Measurements from ENCODE around the gene ANAPC5. TPM values are rescaled to one million over a fixed set of nuclear protein-coding genes. Genes with fewer than 3 reads are reported as not detected.
"Not testable (repeated sequence)": the region's sequence is repeated elsewhere in the genome, so short reads cannot be mapped to it uniquely, and the experiment has no call there.

ANAPC5 gene
- total RNA-seq, 1 donor from 2014 or later, result 144 TPM

DNA sequence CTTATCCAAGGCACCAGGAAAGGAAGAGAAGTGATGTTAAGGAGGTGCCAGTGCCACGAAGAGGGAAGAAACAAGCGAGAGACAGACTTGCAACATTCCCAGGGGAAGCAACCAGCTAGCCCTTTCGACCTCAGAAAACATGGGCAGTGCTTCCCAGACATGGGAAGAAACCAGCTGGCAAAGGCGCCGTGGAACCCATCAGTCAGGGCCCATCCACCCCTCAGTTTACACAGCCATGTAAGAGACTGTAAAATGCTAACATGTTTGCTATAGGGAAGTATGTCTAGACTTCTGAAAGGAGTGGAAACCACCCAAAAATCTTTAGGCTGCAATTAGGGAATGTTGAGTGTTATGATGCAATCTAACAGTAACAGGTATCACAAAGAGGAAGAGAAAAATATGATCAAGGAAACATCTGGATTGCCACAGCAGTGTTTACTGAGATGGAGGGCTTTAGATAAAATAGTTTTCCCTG is 26.3 kb downstream of the ANAPC5 start:
- Mint-ChIP-seq H3K4me3 (no peak overlapping the region), H3K36me3 (ENCODE audit: low read depth) (peaks cover 41% of the 10 kb centered on the region), H3K27ac (no peak overlapping the region), H3K4me1 (ENCODE audit: low read depth) (peaks cover 5% of the 10 kb centered on the region), H3K27me3 (ENCODE audit: insufficient read depth) (no peaks in the 10 kb centered on the region), H3K9me3 (no peaks in the 10 kb centered on the region)
- intact Hi-C loops (cut with micrococcal nuclease), result no loop called here
- DNase-seq (ENCODE audit: low spot score), result no peak

DNA sequence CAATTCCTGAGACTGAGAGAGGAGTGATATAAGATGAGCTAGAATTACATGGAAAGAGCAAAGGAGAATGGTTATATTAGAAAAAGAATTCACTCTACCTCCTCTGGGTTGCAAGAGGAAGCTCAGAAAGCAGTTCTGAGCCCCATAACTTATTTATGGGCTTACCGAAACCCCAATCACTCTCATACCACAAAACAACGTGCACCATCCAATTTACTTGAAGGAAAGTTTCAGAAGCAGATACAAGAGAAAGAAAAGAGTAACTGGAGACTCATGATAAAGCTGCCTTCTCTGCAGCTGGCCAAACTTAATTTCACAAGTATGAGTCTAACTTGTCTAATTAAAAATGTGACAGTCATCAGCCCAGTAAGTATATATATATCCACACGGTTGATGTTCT is 28.3 kb downstream of the ANAPC5 start:
- Mint-ChIP-seq H3K9me3 (no peaks in the 10 kb centered on the region), H3K27ac (no peak overlapping the region), H3K36me3 (ENCODE audit: low read depth) (peaks cover 39% of the 10 kb centered on the region), H3K27me3 (ENCODE audit: insufficient read depth) (no peaks in the 10 kb centered on the region), H3K4me3 (no peak overlapping the region), H3K4me1 (ENCODE audit: low read depth) (peaks cover 5% of the 10 kb centered on the region)
- DNase-seq (ENCODE audit: low spot score), result no peak
- intact Hi-C loops (cut with micrococcal nuclease), result no loop called here

DNA sequence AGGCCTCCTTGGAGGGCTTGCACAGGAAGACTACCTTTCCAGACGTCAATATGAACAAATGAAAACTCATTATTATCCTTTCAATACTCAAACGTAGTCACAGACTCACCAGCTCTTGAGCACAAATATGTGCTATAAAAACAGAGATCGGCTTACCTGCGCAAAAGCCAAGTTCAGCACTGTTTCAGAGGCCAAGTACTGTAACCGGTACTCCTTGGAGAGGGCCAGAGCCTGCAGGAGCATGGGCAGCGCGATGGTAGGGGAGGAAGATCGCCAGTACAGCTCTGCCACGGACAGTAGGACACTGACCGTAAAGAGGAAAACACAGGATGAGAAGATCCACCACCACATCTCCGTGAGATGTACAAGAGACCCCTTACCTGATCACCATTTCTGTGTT is 34.1 kb downstream of the ANAPC5 start:
- Mint-ChIP-seq H3K27me3 (ENCODE audit: insufficient read depth) (no peaks in the 10 kb centered on the region), H3K4me3 (no peak overlapping the region), H3K27ac (no peak overlapping the region), H3K4me1 (ENCODE audit: low read depth) (peaks cover 27% of the 10 kb centered on the region), H3K36me3 (ENCODE audit: low read depth) (peaks cover 43% of the 10 kb centered on the region), H3K9me3 (no peaks in the 10 kb centered on the region)
- intact Hi-C loops (cut with micrococcal nuclease), result no loop called here
- no peak for DNase-seq (ENCODE audit: low spot score)

DNA sequence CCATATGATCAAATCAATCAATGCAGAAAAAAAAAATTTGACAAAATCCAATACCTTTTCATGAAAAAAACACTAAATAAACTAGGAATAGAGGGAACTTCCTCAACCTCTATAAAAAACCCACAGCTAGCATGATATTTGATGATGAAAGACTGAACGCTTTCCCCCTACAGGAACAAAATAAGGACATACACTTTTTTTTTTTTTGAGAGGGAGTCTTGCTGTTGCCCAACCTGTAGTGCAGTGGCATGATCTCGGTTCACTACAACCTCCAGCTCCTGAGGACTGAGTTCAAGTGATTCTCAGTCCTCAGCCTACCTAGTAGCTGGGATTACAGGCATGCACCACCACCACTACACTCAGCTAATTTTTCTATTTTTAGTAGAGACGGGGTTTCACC is 37.8 kb downstream of the ANAPC5 start:
- DNase-seq (ENCODE audit: low spot score), result no peak
- intact Hi-C loops (cut with micrococcal nuclease), result no loop called here
- no peaks in the 10 kb centered on the region for H3K27me3 Mint-ChIP-seq (ENCODE audit: insufficient read depth)
- H3K36me3 Mint-ChIP-seq (ENCODE audit: low read depth), result peaks cover 52% of the 10 kb centered on the region
- no peak overlapping the region for H3K4me3 Mint-ChIP-seq
- no peak overlapping the region for H3K27ac Mint-ChIP-seq
- no peaks in the 10 kb centered on the region for H3K9me3 Mint-ChIP-seq
- H3K4me1 Mint-ChIP-seq (ENCODE audit: low read depth), result peaks cover 29% of the 10 kb centered on the region

DNA sequence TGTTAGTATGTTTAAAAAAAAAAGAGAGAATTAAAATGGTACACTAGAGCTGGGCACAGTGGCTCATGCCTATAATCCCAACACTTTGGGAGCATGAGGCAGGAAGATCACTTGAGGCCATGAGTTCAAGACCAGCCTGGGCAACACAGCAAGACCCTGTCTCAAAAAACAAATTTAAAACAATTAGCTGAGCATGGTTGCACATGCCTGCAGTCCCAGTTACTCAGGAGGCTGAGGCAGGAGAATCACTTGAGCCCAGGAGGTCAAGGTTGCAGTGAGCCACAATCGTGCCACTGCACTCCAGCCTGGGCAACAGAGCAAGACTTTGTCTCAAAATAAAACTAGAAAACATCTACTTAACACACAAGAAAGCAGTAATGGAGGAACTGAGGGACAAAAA is 42.0 kb downstream of the ANAPC5 start:
- H3K27me3 Mint-ChIP-seq (ENCODE audit: insufficient read depth); H3K4me3 Mint-ChIP-seq; DNase-seq (ENCODE audit: low spot score); H3K9me3 Mint-ChIP-seq; H3K27ac Mint-ChIP-seq; intact Hi-C loops (cut with micrococcal nuclease): not testable (repeated sequence)
- Mint-ChIP-seq H3K4me1 (ENCODE audit: low read depth) (peaks cover 19% of the 10 kb centered on the region), H3K36me3 (ENCODE audit: low read depth) (peaks cover 36% of the 10 kb centered on the region)

DNA sequence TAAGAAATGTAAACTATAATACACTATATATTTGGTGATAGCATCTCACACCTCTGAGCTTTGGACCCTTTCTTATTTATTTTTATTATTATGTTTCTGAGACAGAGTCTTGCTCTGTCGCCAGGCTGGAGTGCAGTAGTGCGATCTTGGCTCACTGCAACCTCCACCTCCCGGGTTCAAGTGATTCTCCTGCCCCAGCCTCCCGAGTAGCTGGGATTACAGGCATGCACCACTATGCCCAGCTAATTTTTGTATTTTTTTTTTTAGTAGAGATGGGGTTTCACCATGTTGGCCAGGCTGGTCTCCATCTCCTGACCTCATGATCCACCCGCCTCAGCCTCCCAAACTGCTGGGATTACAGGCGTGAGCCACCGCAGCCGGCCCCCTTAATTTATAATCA is 44.8 kb downstream of the ANAPC5 start:
- H3K27ac Mint-ChIP-seq, H3K9me3 Mint-ChIP-seq: not testable (repeated sequence)

DNA sequence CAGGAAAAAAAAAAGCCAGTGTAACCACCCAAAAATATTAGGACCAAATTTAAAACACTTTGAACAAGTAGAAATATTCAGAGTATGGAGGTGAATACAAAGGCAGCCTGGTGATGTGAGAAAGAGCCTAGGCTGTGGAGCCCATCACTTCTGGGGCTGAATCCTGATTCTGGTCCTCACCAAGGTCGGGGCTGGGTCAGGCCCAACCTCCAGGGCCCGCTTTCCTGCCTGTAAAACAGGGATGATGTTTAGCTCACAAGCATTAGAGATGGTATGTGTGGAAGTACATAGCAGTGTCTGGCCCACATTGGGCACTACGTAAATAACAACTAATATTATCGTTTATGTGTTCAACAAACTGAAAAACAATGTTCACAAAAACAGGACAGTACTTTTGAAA is 47.9 kb downstream of the ANAPC5 start:
- Mint-ChIP-seq H3K9me3 (no peaks in the 10 kb centered on the region), H3K4me3 (no peak overlapping the region), H3K4me1 (ENCODE audit: low read depth) (peaks cover 9% of the 10 kb centered on the region), H3K36me3 (ENCODE audit: low read depth) (peaks cover 6% of the 10 kb centered on the region), H3K27me3 (ENCODE audit: insufficient read depth) (no peaks in the 10 kb centered on the region), H3K27ac (no peak overlapping the region)
- no peak for DNase-seq (ENCODE audit: low spot score)
- intact Hi-C loops (cut with micrococcal nuclease), result no loop called here

More for the DNA sequence above, 44.8 kb downstream of the ANAPC5 start:
- H3K4me1 Mint-ChIP-seq (ENCODE audit: low read depth); intact Hi-C loops (cut with micrococcal nuclease); H3K4me3 Mint-ChIP-seq; H3K27me3 Mint-ChIP-seq (ENCODE audit: insufficient read depth); DNase-seq (ENCODE audit: low spot score): not testable (repeated sequence)
- peaks cover 19% of the 10 kb centered on the region for H3K36me3 Mint-ChIP-seq (ENCODE audit: low read depth)

DNA sequence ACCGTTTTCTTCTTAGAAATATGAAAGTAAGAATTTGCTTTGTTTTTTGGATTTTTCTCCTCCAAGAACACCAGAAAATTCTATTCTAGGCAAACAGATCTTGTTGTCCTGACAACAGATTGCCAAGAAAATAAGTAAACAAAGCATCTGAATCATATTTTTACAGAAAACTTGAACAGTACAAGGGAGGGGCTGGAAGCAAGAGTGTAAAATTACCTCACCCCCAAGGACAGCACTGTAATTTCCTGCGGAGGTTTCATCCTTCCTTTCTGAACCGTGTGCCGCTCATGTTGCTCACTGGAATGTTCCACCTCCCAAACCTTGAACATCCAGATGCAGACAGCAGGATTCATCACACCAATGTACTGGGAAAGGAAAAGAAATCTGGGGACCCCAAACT is 50.3 kb downstream of the ANAPC5 start:
- Mint-ChIP-seq H3K27ac (no peak overlapping the region), H3K9me3 (no peaks in the 10 kb centered on the region), H3K27me3 (ENCODE audit: insufficient read depth) (no peaks in the 10 kb centered on the region), H3K4me3 (no peak overlapping the region), H3K4me1 (ENCODE audit: low read depth) (peaks cover 14% of the 10 kb centered on the region), H3K36me3 (ENCODE audit: low read depth) (no peaks in the 10 kb centered on the region)
- intact Hi-C loops (cut with micrococcal nuclease), result no loop called here
- no peak for DNase-seq (ENCODE audit: low spot score)

DNA sequence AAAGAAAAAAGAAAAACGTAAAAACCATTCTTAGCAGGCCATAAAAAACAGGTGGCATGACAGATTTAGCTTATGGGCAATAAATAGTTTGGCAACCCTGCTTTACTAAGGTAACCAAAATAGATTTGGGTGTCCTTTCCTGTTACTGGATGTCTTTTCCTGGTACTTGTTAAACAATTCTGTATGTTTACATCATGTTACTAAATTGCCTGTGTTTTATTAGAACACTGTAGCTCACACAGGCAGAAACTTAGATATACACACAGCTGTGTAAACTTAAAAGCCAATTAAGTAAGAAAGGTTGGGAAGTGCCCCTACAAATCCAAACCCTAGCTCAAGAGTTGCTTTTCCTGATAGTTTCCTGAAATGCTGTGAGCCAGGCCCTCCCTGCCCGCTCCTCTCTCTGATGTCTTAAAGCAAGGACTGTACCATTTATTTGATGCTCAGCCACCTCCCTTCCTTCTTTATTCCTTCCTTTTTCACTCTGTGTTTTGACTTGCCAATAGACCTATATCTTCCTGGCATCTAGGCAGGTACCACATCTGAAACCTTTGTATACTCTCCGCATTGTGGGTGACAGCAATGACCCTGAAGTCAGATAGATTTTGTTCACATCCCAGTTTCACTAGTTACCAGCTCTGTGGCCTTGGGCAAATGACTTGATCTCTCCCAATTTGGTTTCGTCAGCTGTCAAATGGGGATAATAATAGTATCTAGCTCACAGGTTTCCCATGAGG is 52.0 kb downstream of the ANAPC5 start:
- Mint-ChIP-seq H3K36me3 (ENCODE audit: low read depth) (no peaks in the 10 kb centered on the region), H3K27me3 (ENCODE audit: insufficient read depth) (no peaks in the 10 kb centered on the region), H3K4me3 (no peak overlapping the region), H3K27ac (no peak overlapping the region), H3K9me3 (no peaks in the 10 kb centered on the region), H3K4me1 (ENCODE audit: low read depth) (peaks cover 18% of the 10 kb centered on the region)
- no peak for DNase-seq (ENCODE audit: low spot score)
- intact Hi-C loops (cut with micrococcal nuclease), result no loop called here

DNA sequence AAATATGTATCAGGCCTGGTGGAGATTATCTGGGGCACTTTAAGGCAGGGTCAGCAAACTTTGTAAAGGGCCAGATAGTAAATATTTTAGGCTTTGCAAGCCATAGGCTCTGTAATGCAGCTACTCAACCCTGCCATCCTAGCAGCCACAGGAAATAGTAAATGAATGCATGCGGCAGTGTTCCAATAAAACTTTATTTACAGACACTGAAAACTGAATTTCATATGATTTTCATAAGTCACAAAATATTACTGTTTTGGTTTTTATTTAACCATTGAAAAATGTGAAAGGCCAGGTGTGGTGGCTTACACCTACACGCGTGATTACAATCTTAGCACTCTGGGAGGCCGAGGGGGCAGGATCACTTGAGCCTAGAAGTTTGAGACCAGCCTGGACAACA is 52.5 kb downstream of the ANAPC5 start:
- Mint-ChIP-seq H3K4me3 (no peak overlapping the region), H3K4me1 (ENCODE audit: low read depth) (peaks cover 22% of the 10 kb centered on the region), H3K27me3 (ENCODE audit: insufficient read depth) (no peaks in the 10 kb centered on the region), H3K36me3 (ENCODE audit: low read depth) (no peaks in the 10 kb centered on the region), H3K27ac (no peak overlapping the region), H3K9me3 (no peaks in the 10 kb centered on the region)
- intact Hi-C loops (cut with micrococcal nuclease), result loop anchor here (5.0 kb wide), 4 partner anchors 57 to 717 kb away; partner anchors contain the start of genes ORAI1 and POP5
- DNase-seq (ENCODE audit: low spot score), result no peak

DNA sequence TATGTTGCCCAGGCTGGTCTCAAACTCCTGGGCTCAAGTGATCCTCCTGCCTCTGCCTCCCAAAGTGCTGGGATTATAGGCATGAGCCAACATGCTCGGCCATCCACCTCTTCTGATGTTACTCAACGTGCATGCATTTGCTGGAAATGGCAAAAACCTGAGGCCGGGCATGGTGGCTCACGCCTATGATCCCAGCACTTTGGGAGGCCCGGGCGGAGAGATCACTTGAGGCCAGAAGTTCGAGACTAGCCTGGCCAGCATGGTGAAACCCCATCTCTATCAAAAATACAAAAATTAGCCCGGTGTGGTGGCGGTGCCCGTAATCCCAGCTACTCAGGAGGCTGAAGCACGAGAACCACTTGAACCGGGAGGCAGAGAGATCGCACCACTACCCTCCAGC is 53.8 kb downstream of the ANAPC5 start:
- H3K4me1 Mint-ChIP-seq (ENCODE audit: low read depth), result peaks cover 26% of the 10 kb centered on the region
- intact Hi-C loops (cut with micrococcal nuclease), result loop anchor here (5.0 kb wide), 4 partner anchors 56 to 716 kb away; partner anchors contain the start of genes ORAI1 and POP5
- H3K36me3 Mint-ChIP-seq (ENCODE audit: low read depth); H3K27me3 Mint-ChIP-seq (ENCODE audit: insufficient read depth); H3K9me3 Mint-ChIP-seq; H3K27ac Mint-ChIP-seq; DNase-seq (ENCODE audit: low spot score): not testable (repeated sequence)
- peak overlapping the region; percentile 79 for H3K4me3 Mint-ChIP-seq

DNA sequence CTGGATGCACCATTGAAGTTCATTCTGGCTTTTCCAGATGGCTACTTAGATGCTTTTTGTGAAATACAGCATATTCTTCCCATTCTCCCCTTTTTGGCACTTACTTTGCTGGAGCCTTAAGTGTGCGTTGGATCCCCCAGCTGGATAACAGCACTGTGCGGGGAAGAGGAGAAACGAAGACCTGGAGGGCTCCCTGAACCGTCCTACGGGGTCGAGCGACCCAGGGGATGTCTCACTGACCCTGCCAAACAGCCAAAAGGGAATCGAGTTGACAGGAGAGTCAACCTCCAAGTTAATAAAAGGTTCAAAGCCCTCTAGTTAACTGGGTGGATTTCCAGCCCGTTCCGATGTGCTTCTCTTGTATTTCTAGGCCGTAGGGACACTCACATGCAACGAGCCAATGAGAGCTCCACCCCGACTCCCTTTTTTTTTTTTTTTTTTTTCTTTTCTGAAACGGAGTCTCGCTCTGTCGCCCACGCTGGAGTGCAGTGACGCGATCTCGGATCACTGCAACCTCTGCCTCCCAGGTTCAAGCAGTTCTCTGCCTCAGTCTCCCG is 54.7 kb downstream of the ANAPC5 start:
- Mint-ChIP-seq H3K27ac (peak overlapping the region; percentile 88), H3K4me3 (peak overlapping the region; percentile 79), H3K36me3 (ENCODE audit: low read depth) (no peaks in the 10 kb centered on the region), H3K27me3 (ENCODE audit: insufficient read depth) (no peaks in the 10 kb centered on the region), H3K9me3 (no peaks in the 10 kb centered on the region), H3K4me1 (ENCODE audit: low read depth) (peaks cover 31% of the 10 kb centered on the region)
- intact Hi-C loops (cut with micrococcal nuclease), result loop anchor here (1.0 to 5.0 kb wide), 6 partner anchors 55 to 715 kb away; partner anchors contain the start of genes MLEC, ORAI1 and POP5
- peak; percentile 9 for DNase-seq (ENCODE audit: low spot score)

DNA sequence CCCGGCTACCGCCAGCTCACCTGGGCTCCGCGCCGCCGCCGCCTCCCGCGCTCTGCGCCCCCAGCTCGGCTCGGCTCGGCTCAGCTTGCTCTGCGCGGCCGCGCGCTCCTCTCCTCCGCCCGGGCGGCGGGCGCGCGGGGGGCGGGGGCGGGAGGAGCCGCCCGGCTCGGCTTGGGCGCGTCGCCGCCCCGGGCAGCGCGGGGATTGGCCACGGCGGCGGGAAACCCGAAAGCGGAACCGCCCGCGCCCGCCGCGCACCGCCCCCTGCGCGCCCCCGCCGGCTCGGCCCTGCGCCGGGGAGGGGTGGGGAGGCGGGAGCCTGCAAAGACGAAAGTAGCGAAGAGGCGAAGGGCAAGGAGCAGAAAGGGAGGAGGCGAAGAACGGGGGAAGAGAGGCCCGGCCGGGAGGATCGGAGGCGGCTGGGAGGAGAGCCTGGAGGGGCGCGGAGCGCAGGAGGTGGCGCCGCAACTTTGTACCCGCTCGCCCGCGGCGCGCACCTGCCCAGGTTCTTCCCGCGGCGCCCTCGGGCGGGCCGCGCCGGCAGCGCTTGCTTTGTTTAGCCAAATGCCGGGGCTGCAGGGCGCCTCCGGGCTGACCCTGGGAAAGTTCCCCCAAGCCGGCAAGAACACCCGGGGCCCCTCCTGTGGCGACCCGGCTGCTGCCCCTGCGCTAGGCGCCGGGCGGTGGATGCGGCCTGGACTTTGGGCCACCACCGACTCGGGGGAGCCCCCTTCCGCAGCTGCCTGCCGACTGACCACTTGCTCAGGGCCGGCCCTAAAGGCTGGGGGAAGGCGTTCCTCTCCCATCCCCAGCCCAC is 55.4 kb downstream of the ANAPC5 start, which contains the start of gene CAMKK2:
TSS of gene CAMKK2 (minus strand) at position 92 of the 817 bp plus-strand sequence. CDS start 22,183 bp downstream, outside the sequence.
- H3K27me3 Mint-ChIP-seq (ENCODE audit: insufficient read depth), result no peaks in the 10 kb centered on the region
- peaks cover 35% of the 10 kb centered on the region for H3K4me1 Mint-ChIP-seq (ENCODE audit: low read depth)
- no peaks in the 10 kb centered on the region for H3K9me3 Mint-ChIP-seq
- peak within 1 kb of the TSS; percentile 94 for H3K4me3 Mint-ChIP-seq
- intact Hi-C loops (cut with micrococcal nuclease), result loop anchor here (1.0 to 5.0 kb wide), 9 partner anchors 55 to 715 kb away; partner anchors contain the start of genes ANAPC5, MLEC, ORAI1 and P2RX4
- peak; percentile 91 for DNase-seq (ENCODE audit: low spot score)
- peak within 1 kb of the TSS; percentile 88 for H3K27ac Mint-ChIP-seq
- H3K36me3 Mint-ChIP-seq (ENCODE audit: low read depth), result peaks cover 4% of the 10 kb centered on the region
